H1 (cell line): Measurements from ENCODE around the gene HFE. TPM values are rescaled to one million over a fixed set of nuclear protein-coding genes. Genes with fewer than 3 reads are reported as not detected.

Experiments
- CHD2 ChIP-seq: IDR thresholded peaks from 2 replicates; pipeline ENCODE4 v1.6.1; 2012; ENCODE audit warnings: low read length, improper control_type of control experiment
- CHD7 ChIP-seq: fragments of 300-600 bp; sonication (generic); IDR thresholded peaks from 2 replicates; pipeline ENCODE4 v1.7.1; 2012; ENCODE audit warnings: low read length, moderate library complexity, mild to moderate bottlenecking, inconsistent platforms; ENCODE audit not compliant: insufficient replicate concordance
- MAFK ChIP-seq: IDR thresholded peaks from 2 replicates; pipeline ENCODE4 v1.6.1; 2012; ENCODE audit warnings: low read depth, mild to moderate bottlenecking, improper control_type of control experiment, low read length
- RAD21 ChIP-seq, 2 experiments: IDR thresholded peaks in 1 of 2; conservative IDR thresholded peaks in 1 of 2; 2 replicates each; pipeline ENCODE4 v1.6.1; 2011; ENCODE audit warnings: low read depth in 2 of 2, low read length in 2 of 2, improper control_type of control experiment in 1 of 2, inconsistent platforms in 1 of 2, mild to moderate bottlenecking in 1 of 2, moderate library complexity in 1 of 2
- SAP30 ChIP-seq: fragments of 300-600 bp; sonication (generic); IDR thresholded peaks from 2 replicates; pipeline ENCODE4 v1.7.1; 2012; ENCODE audit warnings: low read length, moderate library complexity, mild to moderate bottlenecking, inconsistent platforms; ENCODE audit not compliant: insufficient read depth, insufficient replicate concordance
- SIX5 ChIP-seq: IDR thresholded peaks from 2 replicates; pipeline ENCODE4 v1.6.1; 2011; ENCODE audit warnings: mild to moderate bottlenecking, low read depth, low read length
- SRF ChIP-seq: IDR thresholded peaks from 2 replicates; pipeline ENCODE4 v1.6.1; 2011; ENCODE audit warnings: mild to moderate bottlenecking, low read depth, low read length, moderate library complexity
- TCF12 ChIP-seq: IDR thresholded peaks from 2 replicates; pipeline ENCODE4 v1.6.1; 2011; ENCODE audit warnings: low read depth, mild to moderate bottlenecking, low read length
- YY1 ChIP-seq: IDR thresholded peaks from 2 replicates; pipeline ENCODE4 v1.6.1; 2011; ENCODE audit warnings: low read depth, mild to moderate bottlenecking, low read length
- polyA plus RNA-seq, 7 experiments: library from polyadenylated mRNA; depleted of rRNA in 3 of 7; stranded (reverse) in 5 of 7; unstranded in 2 of 7; fragments of >200 nt in 5 of 7; fragments of 200-250 nt in 2 of 7; gene quantifications; 1 replicate in 5 of 7; 2 replicates in 1 of 7; 4 replicates in 1 of 7; pipeline versions ENCODE4 v1.2.1 to v1.2.3, GENCODE V29; 2011 to 2013; ENCODE audit warnings: missing spikeins in 2 of 7, mixed read lengths in 2 of 7
- total RNA-seq: library from RNA; stranded (reverse); fragmentation: NEBNext Ultra II Directional; extraction: Animal tissue kit (Norgen Biotek cat#: 25700); gene quantifications from 2 replicates; pipeline ENCODE4 v1.2.1, GENCODE V29; 2021

Gene HFE
- total and polyA plus RNA-seq, 2 of the 8 experiments (the other 6 are each of a cell fraction or from before 2014, with no cell fraction given) = 1.6 to 2.0 TPM

- TF ChIP-seq CHD7 (no peak), YY1 (no peak), CHD2 (no peak), SIX5 (no peak), TCF12 (no peak), SRF (no peak), MAFK (no peak), RAD21 (IDR thresholded peaks at IDR 0.05 in 1 of 2, conservative IDR thresholded peaks at IDR 0.05 in 1 of 2; ENCODE audit: low read depth in 2 of 2, low read length in 2 of 2) (no peak), SAP30 (no peak)
Measured at GRCh38 chr6:26131618-26132017, 44.4 kb downstream of the HFE start (continued).
